Vagina (tissue), 2 donors: ENCODE measurements around the gene TRAPPC3L.

Experiments
- CTCF ChIP-seq, 3 experiments: fragments of 450-650 bp in 2 of 3; fragments of 200-600 bp in 1 of 3; sonication (generic) in 1 of 3; IDR thresholded peaks; one replicate each; pipeline ENCODE4 v1.5.1; 2017 to 2019; ENCODE audit warnings: antibody characterized with exemption in 3 of 3, mild to moderate bottlenecking in 2 of 3, moderate library complexity in 2 of 3
- POLR2AphosphoS5 ChIP-seq, 2 donors: sonication (generic); formaldehyde crosslinking; IDR thresholded peaks; one replicate each; pipeline ENCODE4 v1.9.0; 2017; ENCODE audit warnings: antibody characterized with exemption in 2 of 2, mild to moderate bottlenecking in 2 of 2, low read depth in 1 of 2; ENCODE audit not compliant: insufficient read depth in 1 of 2

- no peak for TF ChIP-seq POLR2AphosphoS5 (IDR thresholded peaks at IDR 0.05; ENCODE audit: insufficient read depth in 1 of 2, low read depth in 1 of 2)
- TF ChIP-seq CTCF (IDR thresholded peaks at IDR 0.05) = no peak
These were observed 1.9 kb upstream of the TRAPPC3L start for GRCh38 chr6:116547358-116547757.
